ENCODE data around the gene STAT1. TPM values are rescaled to one million over a fixed set of nuclear protein-coding genes. Genes with fewer than 3 reads are reported as not detected.

The STAT1 gene
- total RNA-seq, 1 donor from 2014 or later = 12.4 TPM

- Mint-ChIP-seq H3K36me3 (ENCODE audit: unreplicated experiment) (peaks cover 7% of the 10 kb centered on the region), H3K4me3 (ENCODE audit: unreplicated experiment) (no peak overlapping the region), H3K27ac (ENCODE audit: unreplicated experiment) (no peak overlapping the region), H3K9me3 (ENCODE audit: unreplicated experiment) (no peaks in the 10 kb centered on the region), H3K4me1 (ENCODE audit: low read depth, unreplicated experiment) (peaks cover 3% of the 10 kb centered on the region), H3K27me3 (ENCODE audit: unreplicated experiment) (no peaks in the 10 kb centered on the region)
- no peak for TF ChIP-seq CTCF (IDR thresholded peaks at IDR 0.05; ENCODE audit: partially characterized antibody, unreplicated experiment)
- DNase-seq = no peak
Measured at GRCh38 chr2:190981333-190981732, 32.6 kb downstream of the STAT1 start.

- DNase-seq = no peak
- Mint-ChIP-seq H3K4me1 (ENCODE audit: low read depth, unreplicated experiment) (peaks cover 3% of the 10 kb centered on the region), H3K36me3 (ENCODE audit: unreplicated experiment) (peaks cover 7% of the 10 kb centered on the region), H3K27me3 (ENCODE audit: unreplicated experiment) (no peaks in the 10 kb centered on the region), H3K4me3 (ENCODE audit: unreplicated experiment) (no peak overlapping the region), H3K27ac (ENCODE audit: unreplicated experiment) (no peak overlapping the region), H3K9me3 (ENCODE audit: unreplicated experiment) (no peaks in the 10 kb centered on the region)
- TF ChIP-seq CTCF (IDR thresholded peaks at IDR 0.05; ENCODE audit: partially characterized antibody, unreplicated experiment) = no peak
Measured at GRCh38 chr2:190980630-190981209, 33.3 kb downstream of the STAT1 start.

- no peaks in the 10 kb centered on the region for H3K9me3 Mint-ChIP-seq (ENCODE audit: unreplicated experiment)
- H3K36me3 Mint-ChIP-seq (ENCODE audit: unreplicated experiment) = peaks cover 7% of the 10 kb centered on the region
- no peak for DNase-seq
- no peak for TF ChIP-seq CTCF (IDR thresholded peaks at IDR 0.05; ENCODE audit: partially characterized antibody, unreplicated experiment)
- no peak overlapping the region for H3K27ac Mint-ChIP-seq (ENCODE audit: unreplicated experiment)
- no peak overlapping the region for H3K4me3 Mint-ChIP-seq (ENCODE audit: unreplicated experiment)
- H3K27me3 Mint-ChIP-seq (ENCODE audit: unreplicated experiment) = no peaks in the 10 kb centered on the region
- peaks cover 3% of the 10 kb centered on the region for H3K4me1 Mint-ChIP-seq (ENCODE audit: low read depth, unreplicated experiment)
Measured at GRCh38 chr2:190979906-190980629, 33.9 kb downstream of the STAT1 start.

GRCh38 chr2:190978389-190979053 lies 35.5 kb downstream of the STAT1 start:
- Mint-ChIP-seq H3K4me1 (ENCODE audit: low read depth, unreplicated experiment) (peaks cover 3% of the 10 kb centered on the region), H3K9me3 (ENCODE audit: unreplicated experiment) (peaks cover 1% of the 10 kb centered on the region), H3K36me3 (ENCODE audit: unreplicated experiment) (peaks cover 7% of the 10 kb centered on the region), H3K27me3 (ENCODE audit: unreplicated experiment) (no peaks in the 10 kb centered on the region), H3K4me3 (ENCODE audit: unreplicated experiment) (no peak overlapping the region), H3K27ac (ENCODE audit: unreplicated experiment) (no peak overlapping the region)
- TF ChIP-seq CTCF (IDR thresholded peaks at IDR 0.05; ENCODE audit: partially characterized antibody, unreplicated experiment) = no peak
- DNase-seq = no peak

- no peak for TF ChIP-seq CTCF (IDR thresholded peaks at IDR 0.05; ENCODE audit: partially characterized antibody, unreplicated experiment)
- Mint-ChIP-seq H3K4me3 (ENCODE audit: unreplicated experiment) (no peak overlapping the region), H3K27ac (ENCODE audit: unreplicated experiment) (no peak overlapping the region), H3K4me1 (ENCODE audit: low read depth, unreplicated experiment) (peaks cover 3% of the 10 kb centered on the region), H3K9me3 (ENCODE audit: unreplicated experiment) (peaks cover 1% of the 10 kb centered on the region), H3K27me3 (ENCODE audit: unreplicated experiment) (no peaks in the 10 kb centered on the region), H3K36me3 (ENCODE audit: unreplicated experiment) (peaks cover 7% of the 10 kb centered on the region)
- DNase-seq = no peak
Measured at GRCh38 chr2:190977505-190977904, 36.5 kb downstream of the STAT1 start.
